IPS DF 4.7 (cell line): Measurements from ENCODE around the gene VKORC1L1.
A peak's percentile ranks its signal among the peaks of the same experiment; 100 is the strongest.
"Not testable (repeated sequence)": the region's sequence is repeated elsewhere in the genome, so short reads cannot be mapped to it uniquely, and the experiment has no call there.

Experiments
- DNase-seq: peaks from one replicate; pipeline ENCODE4 v3.0.0-alpha.2; 2013; ENCODE audit warnings: low spot score; ENCODE audit errors: extremely low read depth

VKORC1L1 gene

GRCh38 chr7:65976659-65977196, 103.9 kb downstream of the VKORC1L1 start:
- no peak for DNase-seq

- DNase-seq: no peak
These were observed 106.2 kb downstream of the VKORC1L1 start for GRCh38 chr7:65978891-65979582.

GRCh38 chr7:65979583-65980477, 107.0 kb downstream of the VKORC1L1 start:
- DNase-seq: no peak

GRCh38 chr7:65980478-65981250, 107.8 kb downstream of the VKORC1L1 start:
- DNase-seq: no peak

- DNase-seq: peak; percentile 58
These were observed 109.3 kb downstream of the VKORC1L1 start, which contains the start of gene GUSB for GRCh38 chr7:65981965-65982792. Gene GUSB, minus strand, starts transcription at chr7:65982213. Its CDS starts 30 bp downstream, at chr7:65982183.

GRCh38 chr7:65983965-65984658, 111.2 kb downstream of the VKORC1L1 start:
- no peak for DNase-seq

GRCh38 chr7:65988084-65988483, 115.2 kb downstream of the VKORC1L1 start:
- DNase-seq: no peak

- DNase-seq: not testable (repeated sequence)
These were observed 115.6 kb downstream of the VKORC1L1 start for GRCh38 chr7:65988503-65988902.

GRCh38 chr7:65989694-65990080, 116.8 kb downstream of the VKORC1L1 start:
- DNase-seq: no peak

GRCh38 chr7:65991829-65992228, 119.0 kb downstream of the VKORC1L1 start:
- not testable (repeated sequence) for DNase-seq

- DNase-seq: no peak
These were observed 119.7 kb downstream of the VKORC1L1 start for GRCh38 chr7:65992526-65992925.

GRCh38 chr7:65994984-65995383, 122.1 kb downstream of the VKORC1L1 start:
- DNase-seq: not testable (repeated sequence)

- DNase-seq: not testable (repeated sequence)
These were observed 128.0 kb downstream of the VKORC1L1 start for GRCh38 chr7:66000823-66001417.

- not testable (repeated sequence) for DNase-seq
These were observed 132.3 kb downstream of the VKORC1L1 start for GRCh38 chr7:66005115-66005671.

GRCh38 chr7:66007232-66007631, 134.4 kb downstream of the VKORC1L1 start:
- DNase-seq: no peak
